Tibial nerve (tissue), 4 donors: ENCODE results near the gene DNAJC12.

Experiments used
- CTCF ChIP-seq, 5 experiments: fragments of 200-600 bp in 3 of 5; fragments of 450-650 bp in 2 of 5; sonication (generic) in 3 of 5; IDR thresholded peaks; one replicate each; pipeline ENCODE4 v1.5.1; 2016 to 2019; ENCODE audit warnings: antibody characterized with exemption in 5 of 5, mild to moderate bottlenecking in 3 of 5, moderate library complexity in 2 of 5
- EP300 ChIP-seq, 2 donors: sonication (generic); formaldehyde crosslinking; IDR thresholded peaks; one replicate each; pipeline ENCODE4 v1.6.1; 2017; ENCODE audit warnings: antibody characterized with exemption in 2 of 2, mild to moderate bottlenecking in 1 of 2
- POLR2A ChIP-seq, 2 donors: fragments of 450-650 bp; IDR thresholded peaks; one replicate each; pipeline ENCODE4 v1.6.1; 2017; ENCODE audit warnings: antibody characterized with exemption in 2 of 2, mild to moderate bottlenecking in 2 of 2, moderate library complexity in 2 of 2

DNA sequence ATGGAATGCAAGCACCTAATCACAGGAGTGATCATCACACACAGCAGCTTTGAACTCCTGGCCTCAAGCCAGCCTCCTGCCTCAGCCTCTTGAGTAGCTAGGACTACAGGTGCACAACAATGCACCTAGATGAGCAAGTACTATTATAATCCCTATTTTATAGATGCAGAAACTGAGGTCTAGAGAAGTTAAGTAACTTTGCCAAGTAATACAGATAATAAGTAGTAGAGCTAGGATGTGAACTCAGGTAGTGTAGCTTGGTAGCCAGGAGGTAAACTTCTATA is 33.7 kb downstream of the DNAJC12 start:
- no peak for TF ChIP-seq CTCF (IDR thresholded peaks at IDR 0.05)
- TF ChIP-seq EP300 (IDR thresholded peaks at IDR 0.05), result no peak
- no peak for TF ChIP-seq POLR2A (IDR thresholded peaks at IDR 0.05)
